Measurements from ENCODE around the gene CARMIL1.

CARMIL1 gene

DNA sequence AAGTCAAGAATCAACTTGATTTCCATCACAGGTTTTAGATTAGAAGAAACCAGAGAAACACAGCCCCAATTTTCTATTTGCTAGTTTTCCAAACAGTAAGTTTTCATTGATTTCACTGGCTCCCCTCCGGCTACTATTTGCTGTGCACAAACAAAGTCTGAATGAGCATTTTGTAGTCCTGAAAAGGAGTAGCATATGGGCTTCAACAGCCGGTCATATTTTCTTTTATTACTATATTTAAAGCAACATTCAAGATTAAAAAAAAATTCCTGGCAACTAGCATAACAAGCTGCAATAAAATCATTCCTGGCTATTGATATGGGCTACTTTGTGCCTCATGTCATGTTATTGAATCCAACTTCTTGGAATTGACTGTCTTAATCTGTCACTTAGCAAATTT, 48.3 kb downstream of the CARMIL1 start:
- TF ChIP-seq, protein P1, sequence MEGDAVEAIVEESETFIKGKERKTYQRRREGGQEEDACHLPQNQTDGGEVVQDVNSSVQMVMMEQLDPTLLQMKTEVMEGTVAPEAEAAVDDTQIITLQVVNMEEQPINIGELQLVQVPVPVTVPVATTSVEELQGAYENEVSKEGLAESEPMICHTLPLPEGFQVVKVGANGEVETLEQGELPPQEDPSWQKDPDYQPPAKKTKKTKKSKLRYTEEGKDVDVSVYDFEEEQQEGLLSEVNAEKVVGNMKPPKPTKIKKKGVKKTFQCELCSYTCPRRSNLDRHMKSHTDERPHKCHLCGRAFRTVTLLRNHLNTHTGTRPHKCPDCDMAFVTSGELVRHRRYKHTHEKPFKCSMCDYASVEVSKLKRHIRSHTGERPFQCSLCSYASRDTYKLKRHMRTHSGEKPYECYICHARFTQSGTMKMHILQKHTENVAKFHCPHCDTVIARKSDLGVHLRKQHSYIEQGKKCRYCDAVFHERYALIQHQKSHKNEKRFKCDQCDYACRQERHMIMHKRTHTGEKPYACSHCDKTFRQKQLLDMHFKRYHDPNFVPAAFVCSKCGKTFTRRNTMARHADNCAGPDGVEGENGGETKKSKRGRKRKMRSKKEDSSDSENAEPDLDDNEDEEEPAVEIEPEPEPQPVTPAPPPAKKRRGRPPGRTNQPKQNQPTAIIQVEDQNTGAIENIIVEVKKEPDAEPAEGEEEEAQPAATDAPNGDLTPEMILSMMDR (IDR thresholded peaks at IDR 0.05; ENCODE audit: borderline replicate concordance, control extremely low read depth, extremely low read depth, insufficient read depth, missing control alignments): no peak
- DNase-seq (ENCODE audit: low spot score): no peak
- in situ Hi-C loops (cut with MboI; ENCODE audit: low sequenced_read_pairs, unreplicated experiment): no loop called here

DNA sequence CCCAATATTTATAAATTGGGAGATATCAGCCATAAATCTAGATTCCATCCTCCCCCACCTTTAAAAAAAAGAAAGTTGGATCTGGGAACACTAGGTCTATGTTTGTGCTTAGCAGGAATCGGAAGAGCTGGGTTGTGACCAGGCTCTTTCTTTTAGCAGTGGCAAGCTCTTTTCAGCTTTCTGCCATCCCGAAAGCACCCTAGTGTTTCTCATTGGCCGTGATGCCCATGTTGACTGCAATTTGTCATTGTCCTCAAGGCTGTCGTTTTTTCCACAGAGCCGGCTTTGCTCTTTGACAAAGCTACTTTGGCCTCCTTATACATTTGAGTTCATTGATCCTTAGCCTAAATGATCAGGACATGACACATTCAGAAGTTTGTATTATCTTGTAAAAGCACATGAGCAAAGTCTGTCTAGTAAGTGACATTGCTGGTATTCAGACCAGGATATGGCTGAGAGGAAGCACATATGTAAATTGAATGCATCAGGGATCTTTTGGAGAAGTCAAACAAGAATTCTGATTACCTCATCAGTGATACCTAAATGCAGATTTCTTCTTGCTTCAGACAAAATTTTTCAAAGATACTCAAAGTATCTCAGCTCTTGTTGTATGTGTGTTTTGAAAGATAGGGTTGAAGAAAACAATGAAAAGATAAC, 50.1 kb downstream of the CARMIL1 start:
- DNase-seq (ENCODE audit: low spot score): no peak
- in situ Hi-C loops (cut with MboI; ENCODE audit: low sequenced_read_pairs, unreplicated experiment): no loop called here
- TF ChIP-seq, protein P1 (IDR thresholded peaks at IDR 0.05; ENCODE audit: borderline replicate concordance, control extremely low read depth, extremely low read depth, insufficient read depth, missing control alignments): no peak

DNA sequence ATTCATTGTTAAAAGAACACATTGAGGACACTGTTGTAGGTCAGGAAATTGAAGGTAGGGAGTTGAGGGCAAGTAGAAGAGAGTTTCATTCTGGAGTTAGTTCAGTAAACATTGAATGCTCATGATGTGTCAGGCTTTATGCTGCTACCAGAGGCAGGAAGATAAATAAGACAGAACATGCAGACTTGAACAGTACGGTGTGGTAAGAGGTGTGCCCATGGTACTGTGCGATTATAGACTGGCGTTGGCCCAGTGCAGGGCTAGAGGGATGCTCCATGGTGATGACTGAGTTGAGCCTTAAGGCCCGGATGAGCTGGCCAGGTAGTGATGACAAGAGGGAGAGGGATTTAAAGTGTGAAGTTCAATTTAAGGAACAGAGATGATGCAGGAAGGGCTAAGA, 50.8 kb downstream of the CARMIL1 start:
- in situ Hi-C loops (cut with MboI; ENCODE audit: low sequenced_read_pairs, unreplicated experiment): no loop called here
- DNase-seq (ENCODE audit: low spot score): no peak
- TF ChIP-seq, protein P1 (IDR thresholded peaks at IDR 0.05; ENCODE audit: borderline replicate concordance, control extremely low read depth, extremely low read depth, insufficient read depth, missing control alignments): no peak

DNA sequence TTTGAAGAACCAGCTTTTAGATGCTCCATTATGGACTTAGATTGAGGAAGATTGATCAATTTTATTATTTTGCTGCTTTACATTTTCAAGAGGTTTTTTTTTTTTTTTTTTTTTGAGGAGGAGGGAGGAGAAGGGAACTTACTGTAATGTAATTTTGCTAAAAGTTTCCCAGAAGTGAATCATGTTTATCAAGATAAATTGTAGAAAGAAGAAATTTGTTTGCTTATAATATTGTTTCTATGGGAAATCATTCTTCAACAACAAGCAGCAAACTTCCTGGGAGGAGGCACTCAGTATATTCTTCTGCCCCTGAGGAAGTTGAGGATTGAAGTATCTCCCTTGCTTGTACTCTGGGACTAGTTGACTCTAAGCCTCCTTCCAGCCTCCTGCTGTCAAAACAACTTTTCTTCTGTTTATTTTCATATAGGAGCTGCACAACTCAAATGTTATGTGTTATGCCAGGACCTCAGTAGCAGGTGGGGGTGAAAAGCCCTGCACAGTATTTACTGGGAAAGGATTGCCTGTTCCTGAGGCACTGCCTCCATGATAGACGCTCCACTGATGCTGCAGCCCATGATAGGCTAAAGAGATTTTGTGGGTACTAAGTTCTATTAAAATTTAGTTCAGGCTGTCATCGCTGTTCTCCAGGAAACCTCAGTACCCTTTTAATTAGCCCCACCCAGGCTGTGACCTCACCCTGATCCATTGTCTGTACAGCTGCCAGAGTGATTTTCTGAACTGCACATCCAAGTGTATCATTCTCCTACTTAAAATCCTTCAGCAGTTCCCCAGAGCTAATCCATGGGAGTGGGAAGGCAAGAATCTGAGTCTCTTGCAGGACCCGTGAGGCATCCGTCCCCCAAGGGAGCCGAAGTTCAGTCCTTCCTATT, 51.9 kb downstream of the CARMIL1 start:
- TF ChIP-seq, protein P1 (IDR thresholded peaks at IDR 0.05; ENCODE audit: borderline replicate concordance, control extremely low read depth, extremely low read depth, insufficient read depth, missing control alignments): no peak
- in situ Hi-C loops (cut with MboI; ENCODE audit: low sequenced_read_pairs, unreplicated experiment): no loop called here
- no peak for DNase-seq (ENCODE audit: low spot score)

DNA sequence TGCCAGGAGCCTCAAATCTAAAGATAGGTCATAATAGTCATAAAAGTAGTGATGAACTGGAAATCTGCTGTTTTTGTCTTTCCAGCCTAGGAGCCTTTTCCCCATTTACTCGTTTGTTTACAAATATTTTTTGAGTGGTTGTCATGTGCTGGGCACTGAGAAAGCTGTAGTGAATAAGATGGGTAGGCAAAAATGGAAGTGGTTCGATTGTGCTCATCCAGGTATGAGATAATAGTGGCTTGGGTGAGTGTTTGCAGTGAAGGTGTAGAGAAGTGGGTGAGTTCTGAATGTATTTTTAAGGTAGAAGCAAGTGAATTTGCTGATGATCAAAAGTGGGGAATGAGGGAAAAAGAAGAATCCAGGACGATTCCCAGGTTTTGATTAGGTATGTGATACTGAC, 53.0 kb downstream of the CARMIL1 start:
- TF ChIP-seq, protein P1 (IDR thresholded peaks at IDR 0.05; ENCODE audit: borderline replicate concordance, control extremely low read depth, extremely low read depth, insufficient read depth, missing control alignments): no peak
- DNase-seq (ENCODE audit: low spot score): no peak
- in situ Hi-C loops (cut with MboI; ENCODE audit: low sequenced_read_pairs, unreplicated experiment): no loop called here

DNA sequence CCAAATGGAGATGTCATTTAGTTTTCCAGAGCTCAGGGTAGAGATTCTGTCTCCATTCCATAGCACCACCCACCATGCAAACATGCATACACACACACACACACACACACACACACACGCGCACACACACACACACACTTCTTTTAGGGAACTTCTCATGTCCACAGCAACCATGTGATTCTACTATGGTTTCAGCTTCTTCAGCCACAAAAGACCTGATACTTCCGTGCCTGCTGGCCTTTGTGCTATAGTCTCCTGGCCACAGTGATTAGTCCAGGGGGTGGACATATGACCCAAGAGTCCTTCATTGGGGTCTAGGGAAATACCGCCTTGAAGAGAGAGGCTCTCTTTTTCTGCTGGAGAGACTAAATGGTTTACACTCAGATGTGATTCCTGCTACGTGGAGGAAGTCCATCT, 53.5 kb downstream of the CARMIL1 start:
- DNase-seq (ENCODE audit: low spot score): peak; percentile 37
- in situ Hi-C loops (cut with MboI; ENCODE audit: low sequenced_read_pairs, unreplicated experiment): no loop called here
- TF ChIP-seq, protein P1 (IDR thresholded peaks at IDR 0.05; ENCODE audit: borderline replicate concordance, control extremely low read depth, extremely low read depth, insufficient read depth, missing control alignments): no peak

All from GM13976 (cell line).